ENCODE measurements around the gene AKT3. TPM values are rescaled to one million over a fixed set of nuclear protein-coding genes. Genes with fewer than 3 reads are reported as not detected.

The AKT3 gene
- total RNA-seq, 2 donors from 2014 or later, result 46.0 to 85.8 TPM

DNA sequence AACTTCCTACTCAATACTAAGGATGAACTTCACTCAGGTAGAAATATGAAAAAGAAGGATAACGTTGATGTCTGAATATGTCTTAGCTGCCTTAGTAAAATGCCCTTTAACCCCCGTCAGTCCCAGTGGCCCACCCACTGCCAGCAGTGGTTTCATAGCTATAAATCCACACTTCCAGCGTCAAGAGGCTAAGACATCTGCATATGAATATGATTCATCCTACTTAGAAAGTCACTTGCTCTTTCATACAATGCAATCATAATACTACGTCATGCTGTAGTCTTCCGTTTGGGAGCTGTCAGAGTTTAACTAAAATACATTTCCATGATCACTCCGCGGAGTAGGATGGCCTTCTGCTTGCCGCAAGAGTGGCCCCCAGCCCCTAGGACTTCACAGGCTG is 346.9 kb downstream of the AKT3 start:
- no peak for DNase-seq (ENCODE audit: low spot score)
- TF ChIP-seq, protein P1, sequence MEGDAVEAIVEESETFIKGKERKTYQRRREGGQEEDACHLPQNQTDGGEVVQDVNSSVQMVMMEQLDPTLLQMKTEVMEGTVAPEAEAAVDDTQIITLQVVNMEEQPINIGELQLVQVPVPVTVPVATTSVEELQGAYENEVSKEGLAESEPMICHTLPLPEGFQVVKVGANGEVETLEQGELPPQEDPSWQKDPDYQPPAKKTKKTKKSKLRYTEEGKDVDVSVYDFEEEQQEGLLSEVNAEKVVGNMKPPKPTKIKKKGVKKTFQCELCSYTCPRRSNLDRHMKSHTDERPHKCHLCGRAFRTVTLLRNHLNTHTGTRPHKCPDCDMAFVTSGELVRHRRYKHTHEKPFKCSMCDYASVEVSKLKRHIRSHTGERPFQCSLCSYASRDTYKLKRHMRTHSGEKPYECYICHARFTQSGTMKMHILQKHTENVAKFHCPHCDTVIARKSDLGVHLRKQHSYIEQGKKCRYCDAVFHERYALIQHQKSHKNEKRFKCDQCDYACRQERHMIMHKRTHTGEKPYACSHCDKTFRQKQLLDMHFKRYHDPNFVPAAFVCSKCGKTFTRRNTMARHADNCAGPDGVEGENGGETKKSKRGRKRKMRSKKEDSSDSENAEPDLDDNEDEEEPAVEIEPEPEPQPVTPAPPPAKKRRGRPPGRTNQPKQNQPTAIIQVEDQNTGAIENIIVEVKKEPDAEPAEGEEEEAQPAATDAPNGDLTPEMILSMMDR (IDR thresholded peaks at IDR 0.05), result no peak
- H3K27ac ChIP-seq, result no peak overlapping the region

DNA sequence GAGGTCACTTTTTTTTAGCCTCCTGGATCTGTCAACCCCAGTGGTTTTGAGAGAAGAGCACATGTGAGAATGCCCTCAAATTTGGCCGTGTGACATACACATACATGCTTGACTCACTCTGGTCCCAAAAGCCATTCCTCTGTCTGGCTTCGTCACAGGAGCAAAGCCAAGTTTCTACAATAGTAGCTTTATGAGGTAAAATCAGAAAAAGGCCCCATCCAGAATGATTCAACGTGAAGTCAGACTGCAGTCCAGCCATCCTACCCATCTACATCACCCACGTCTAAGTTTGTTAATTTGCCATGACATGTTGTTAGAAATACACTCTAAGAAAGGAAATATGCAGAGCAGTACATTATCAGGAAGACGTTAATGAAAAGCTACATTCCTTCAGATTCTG is 349.0 kb downstream of the AKT3 start:
- H3K27ac ChIP-seq, result peak overlapping the region in 1 of 2 donors; percentile 7
- H3K9me3 ChIP-seq, result no peaks in the 10 kb centered on the region
- H3K27me3 ChIP-seq (replicated peaks; ENCODE audit: insufficient read depth), result no peaks in the 10 kb centered on the region
- ATAC-seq (ENCODE audit: insufficient number of reproducible peaks, low FRiP score, low read depth) (no peak), DNase-seq (ENCODE audit: low spot score) (no peak)
- H3K4me1 ChIP-seq (ENCODE audit: control insufficient read depth in 1 of 2, low read depth in 2 of 2), result peaks cover 0 to 5% of the 10 kb centered on the region in 2 donors
- peaks cover 5% of the 10 kb centered on the region for H3K36me3 ChIP-seq
- H3K4me3 ChIP-seq, result no peak overlapping the region
- TF ChIP-seq, protein P1 (IDR thresholded peaks at IDR 0.05), result no peak

More for the DNA sequence above, 346.9 kb downstream of the AKT3 start:
- Histone ChIP-seq H3K36me3 (peaks cover 5% of the 10 kb centered on the region), H3K27me3 (replicated peaks; ENCODE audit: insufficient read depth) (no peaks in the 10 kb centered on the region), H3K4me1 (ENCODE audit: control insufficient read depth in 1 of 2, low read depth in 2 of 2) (no peaks in the 10 kb centered on the region), H3K4me3 (no peak overlapping the region), H3K9me3 (no peaks in the 10 kb centered on the region)
- ATAC-seq (ENCODE audit: insufficient number of reproducible peaks, low FRiP score, low read depth), result no peak

DNA sequence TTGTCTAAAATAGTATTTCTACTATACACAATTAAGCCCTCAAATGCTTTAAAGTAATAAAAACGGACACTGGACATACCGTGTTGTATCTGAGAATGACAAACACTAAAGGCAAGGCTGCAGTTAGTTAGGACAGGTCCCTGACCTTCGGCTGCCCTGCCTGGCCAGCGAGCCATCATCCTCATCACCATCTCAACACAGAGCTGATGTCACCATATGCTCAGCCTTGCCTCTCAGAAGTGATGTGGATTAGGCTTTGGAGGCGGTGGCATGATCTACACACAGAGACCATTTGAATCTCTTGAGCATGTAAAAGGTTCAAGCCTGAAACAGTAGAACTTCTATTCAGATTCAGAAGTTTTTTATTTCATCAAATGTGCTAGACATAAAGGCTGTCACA is 349.5 kb downstream of the AKT3 start:
- ATAC-seq (ENCODE audit: insufficient number of reproducible peaks, low FRiP score, low read depth) (no peak), DNase-seq (ENCODE audit: low spot score) (no peak)
- H3K9me3 ChIP-seq, result no peaks in the 10 kb centered on the region
- H3K27me3 ChIP-seq (replicated peaks; ENCODE audit: insufficient read depth), result no peaks in the 10 kb centered on the region
- H3K36me3 ChIP-seq, result peaks cover 5% of the 10 kb centered on the region
- TF ChIP-seq, protein P1 (IDR thresholded peaks at IDR 0.05), result no peak
- H3K4me1 ChIP-seq (ENCODE audit: control insufficient read depth in 1 of 2, low read depth in 2 of 2), result peaks cover 0 to 10% of the 10 kb centered on the region in 2 donors
- no peak overlapping the region for H3K4me3 ChIP-seq
- no peak overlapping the region for H3K27ac ChIP-seq

DNA sequence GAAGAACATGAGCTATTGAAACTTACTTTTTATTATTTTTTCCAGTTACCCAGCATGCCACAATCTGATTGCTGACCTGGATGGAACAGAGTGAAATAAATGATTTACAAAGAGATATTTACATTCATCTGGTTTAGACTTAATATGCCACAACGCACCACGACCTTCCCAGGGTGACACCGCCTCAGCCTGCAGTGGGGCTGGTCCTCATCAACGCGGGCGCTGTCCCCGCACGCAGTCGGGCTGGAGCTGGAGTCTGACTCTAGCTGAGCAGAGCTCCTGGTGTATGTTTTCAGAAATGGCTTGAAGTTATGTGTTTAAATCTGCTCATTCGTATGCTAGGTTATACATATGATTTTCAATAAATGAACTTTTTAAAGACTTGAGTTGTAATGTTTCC is 350.3 kb downstream of the AKT3 start:
- Histone ChIP-seq H3K36me3 (peaks cover under 1% of the 10 kb centered on the region), H3K27me3 (replicated peaks; ENCODE audit: insufficient read depth) (no peaks in the 10 kb centered on the region), H3K27ac (no peak overlapping the region), H3K9me3 (no peaks in the 10 kb centered on the region), H3K4me3 (no peak overlapping the region), H3K4me1 (ENCODE audit: control insufficient read depth in 1 of 2, low read depth in 2 of 2) (peaks cover 0 to 14% of the 10 kb centered on the region in 2 donors)
- TF ChIP-seq, protein P1 (IDR thresholded peaks at IDR 0.05), result no peak
- ATAC-seq (ENCODE audit: insufficient number of reproducible peaks, low FRiP score, low read depth) (no peak), DNase-seq (ENCODE audit: low spot score) (no peak)

DNA sequence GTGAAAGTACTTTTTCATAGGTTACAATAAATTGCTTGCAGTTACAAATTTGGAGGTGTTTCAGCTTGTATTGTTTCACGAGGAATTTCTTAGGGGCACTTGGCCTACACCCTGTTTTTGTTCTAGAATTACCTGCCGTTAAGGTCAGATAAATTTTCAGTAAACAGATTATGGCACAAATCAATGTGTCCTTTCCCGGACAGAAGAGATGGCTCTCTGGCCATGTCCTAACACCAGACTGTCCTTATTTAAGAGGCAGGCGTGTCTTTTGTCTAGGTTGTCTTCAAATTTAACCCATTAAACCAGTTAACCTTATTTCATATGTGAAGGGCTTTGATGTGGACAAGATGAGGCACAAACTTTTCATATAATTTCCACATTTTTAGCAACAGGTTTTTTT is 350.8 kb downstream of the AKT3 start:
- DNase-seq (ENCODE audit: low spot score) (no peak), ATAC-seq (ENCODE audit: insufficient number of reproducible peaks, low FRiP score, low read depth) (no peak)
- Histone ChIP-seq H3K4me1 (ENCODE audit: control insufficient read depth in 1 of 2, low read depth in 2 of 2) (peaks cover 0 to 14% of the 10 kb centered on the region in 2 donors), H3K4me3 (no peak overlapping the region), H3K27ac (no peak overlapping the region), H3K36me3 (no peaks in the 10 kb centered on the region), H3K9me3 (no peaks in the 10 kb centered on the region), H3K27me3 (replicated peaks; ENCODE audit: insufficient read depth) (no peaks in the 10 kb centered on the region)
- TF ChIP-seq, protein P1 (IDR thresholded peaks at IDR 0.05), result no peak

All from thoracic aorta (tissue), 2 donors.